ENCODE results near the gene NUDT3. TPM values are rescaled to one million over a fixed set of nuclear protein-coding genes. Genes with fewer than 3 reads are reported as not detected.

Gene NUDT3
- total RNA-seq, 2 experiments from 2014 or later = 8.6 to 13.4 TPM

DNA sequence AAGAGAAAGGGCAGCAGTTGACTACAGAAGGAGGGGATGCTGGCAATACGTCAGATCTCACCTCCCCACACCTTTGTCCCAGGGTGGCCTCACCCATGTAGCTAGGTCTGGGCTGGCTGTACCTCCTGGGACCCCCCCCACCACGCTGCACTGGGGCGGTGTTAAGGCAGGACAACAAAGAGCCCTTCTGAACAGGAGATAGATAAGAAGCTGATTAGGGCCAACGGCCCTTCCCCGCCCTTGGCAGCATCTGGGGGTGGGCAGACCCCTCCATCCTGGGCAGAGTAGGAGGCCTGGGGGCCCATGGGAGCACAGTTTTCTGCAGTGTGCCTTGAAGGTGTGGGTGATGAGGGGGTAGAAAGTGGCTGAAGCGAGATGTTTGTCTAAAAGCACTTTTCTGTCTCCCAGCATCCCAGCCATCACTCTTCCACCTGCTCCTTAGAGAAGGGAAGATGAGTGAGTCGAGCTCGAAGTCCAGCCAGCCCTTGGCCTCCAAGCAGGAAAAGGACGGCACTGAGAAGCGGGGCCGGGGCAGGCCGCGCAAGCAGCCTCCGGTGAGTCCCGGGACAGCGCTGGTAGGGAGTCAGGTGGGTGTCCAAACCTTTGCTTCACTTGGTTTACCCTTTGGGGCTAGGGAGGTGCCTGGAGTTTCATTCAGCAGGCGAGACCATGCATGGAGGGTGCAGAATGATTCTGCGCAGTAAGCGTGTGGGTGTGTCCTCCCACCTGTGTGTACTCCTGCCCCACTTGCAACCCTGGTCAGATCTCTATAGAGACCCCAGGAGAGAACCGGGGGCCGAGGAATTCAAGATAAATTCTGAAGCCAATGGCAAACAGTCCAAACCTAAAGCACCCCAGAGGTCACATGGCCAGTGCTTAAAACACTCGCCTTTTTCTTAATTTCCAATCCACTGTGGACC is 151.9 kb downstream of the NUDT3 start:
- H3K4me1 Mint-ChIP-seq = peaks cover 70% of the 10 kb centered on the region
- ATAC-seq (no peak), DNase-seq (no peak)
- H3K9me3 Mint-ChIP-seq (ENCODE audit: low read depth) = no peaks in the 10 kb centered on the region
- no peak overlapping the region for H3K27ac Mint-ChIP-seq
- no peak overlapping the region for H3K4me3 Mint-ChIP-seq
- CTCF ChIA-PET = interaction anchor here (0.8 kb wide), 1 partner anchor 45 kb away, joined by 3 read pairs; no protein-coding TSS in a partner anchor
- H3K27me3 Mint-ChIP-seq = no peaks in the 10 kb centered on the region
- peaks cover 31% of the 10 kb centered on the region for H3K36me3 Mint-ChIP-seq

DNA sequence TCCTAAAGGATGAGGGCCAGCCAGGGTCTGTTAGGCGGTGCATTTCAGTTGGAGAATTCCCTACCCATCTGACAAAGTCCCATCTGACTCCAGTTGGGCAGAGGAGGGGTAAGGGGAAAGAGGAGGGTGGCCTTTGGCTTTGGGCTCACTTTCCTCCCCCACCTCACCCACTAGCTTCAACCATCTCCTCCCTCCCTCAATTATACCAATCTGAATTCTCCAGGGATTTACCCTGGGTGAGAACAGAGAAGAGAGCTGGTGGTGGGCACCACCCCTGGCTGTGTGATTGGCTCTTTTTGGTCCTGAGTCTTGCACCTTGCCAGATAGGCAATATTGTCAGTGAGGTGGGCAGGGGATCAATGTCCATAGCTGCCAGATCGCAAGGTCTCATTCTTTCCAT is 152.6 kb downstream of the NUDT3 start:
- Mint-ChIP-seq H3K36me3 (peaks cover 28% of the 10 kb centered on the region), H3K4me3 (no peak overlapping the region), H3K9me3 (ENCODE audit: low read depth) (no peaks in the 10 kb centered on the region), H3K4me1 (peaks cover 65% of the 10 kb centered on the region), H3K27me3 (no peaks in the 10 kb centered on the region), H3K27ac (peak overlapping the region; percentile 88)
- CTCF ChIA-PET = interaction anchor here (0.8 kb wide), 1 partner anchor 44 kb away, joined by 3 read pairs; no protein-coding TSS in a partner anchor
- DNase-seq (no peak), ATAC-seq (no peak)

DNA sequence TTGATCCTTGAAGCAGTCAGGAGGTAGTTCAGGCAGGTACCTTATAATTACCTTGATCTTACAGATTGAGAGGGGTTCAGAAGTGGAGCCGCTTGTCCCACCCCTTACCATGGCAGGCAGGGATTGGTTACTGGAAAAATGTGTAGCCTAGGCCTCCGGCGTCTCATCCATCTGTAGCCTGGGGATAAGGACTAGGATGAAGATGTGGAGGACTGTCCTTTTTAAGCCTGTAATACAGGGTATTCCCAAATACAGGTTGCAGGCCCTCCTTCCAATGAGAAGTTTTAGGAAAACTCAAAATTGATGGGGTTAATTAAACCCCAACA is 153.0 kb downstream of the NUDT3 start:
- Mint-ChIP-seq H3K9me3 (ENCODE audit: low read depth) (no peaks in the 10 kb centered on the region), H3K27ac (peak overlapping the region; percentile 88), H3K4me1 (peaks cover 64% of the 10 kb centered on the region), H3K4me3 (no peak overlapping the region), H3K27me3 (no peaks in the 10 kb centered on the region), H3K36me3 (peaks cover 28% of the 10 kb centered on the region)
- ATAC-seq = no peak
- CTCF ChIA-PET = interaction anchor here (0.8 kb wide), 1 partner anchor 44 kb away, joined by 3 read pairs; no protein-coding TSS in a partner anchor
- no peak for DNase-seq

DNA sequence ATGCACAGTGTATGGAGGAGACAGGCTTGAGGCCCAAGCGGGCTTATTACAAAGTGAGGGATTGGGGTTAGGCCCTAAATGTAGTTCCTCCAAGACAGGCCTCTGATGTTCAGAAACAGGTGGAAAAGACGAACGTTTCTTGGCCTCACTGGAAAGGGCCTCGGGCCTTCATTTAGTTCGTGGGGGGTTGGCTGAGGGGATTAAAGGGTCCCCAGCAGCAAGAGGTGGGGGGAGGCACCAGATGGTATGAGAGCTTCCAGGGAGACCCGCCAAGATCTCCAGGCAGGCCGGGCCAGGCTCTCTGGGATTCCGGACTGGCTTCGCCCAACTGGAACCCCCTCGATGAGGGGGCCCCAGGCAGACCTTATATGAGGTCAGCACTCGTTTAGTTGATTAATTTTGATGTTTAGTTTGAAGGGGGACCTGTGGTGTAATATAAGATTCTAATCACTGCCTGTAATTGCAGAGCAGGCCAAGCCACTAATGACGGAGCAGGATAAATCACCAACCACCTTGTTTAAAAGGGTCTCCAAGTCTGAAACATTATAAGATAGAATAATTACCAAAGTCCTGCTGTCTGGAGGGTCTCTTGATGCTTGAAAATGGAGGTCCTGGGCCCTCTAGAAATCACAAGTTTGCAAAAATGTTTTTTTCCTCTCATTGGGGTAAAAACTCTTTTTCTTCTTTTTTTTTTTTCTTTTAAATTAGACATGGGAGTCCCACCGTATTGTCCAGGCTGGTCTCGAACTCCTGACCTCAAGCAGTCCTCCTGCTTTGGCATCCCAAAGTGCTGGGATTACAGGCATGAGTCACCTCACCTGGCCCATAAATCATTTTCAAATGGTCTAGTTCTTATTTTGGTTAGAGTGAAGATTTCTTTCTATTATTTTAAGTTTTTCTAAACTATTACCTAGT is 153.6 kb downstream of the NUDT3 start:
- H3K27me3 Mint-ChIP-seq = no peaks in the 10 kb centered on the region
- DNase-seq = no peak
- peak overlapping the region; percentile 88 for H3K27ac Mint-ChIP-seq
- CTCF ChIA-PET = no interaction called here
- peak overlapping the region; percentile 81 for H3K4me3 Mint-ChIP-seq
- peaks cover 28% of the 10 kb centered on the region for H3K36me3 Mint-ChIP-seq
- H3K9me3 Mint-ChIP-seq (ENCODE audit: low read depth) = no peaks in the 10 kb centered on the region
- peaks cover 60% of the 10 kb centered on the region for H3K4me1 Mint-ChIP-seq
- no peak for ATAC-seq

DNA sequence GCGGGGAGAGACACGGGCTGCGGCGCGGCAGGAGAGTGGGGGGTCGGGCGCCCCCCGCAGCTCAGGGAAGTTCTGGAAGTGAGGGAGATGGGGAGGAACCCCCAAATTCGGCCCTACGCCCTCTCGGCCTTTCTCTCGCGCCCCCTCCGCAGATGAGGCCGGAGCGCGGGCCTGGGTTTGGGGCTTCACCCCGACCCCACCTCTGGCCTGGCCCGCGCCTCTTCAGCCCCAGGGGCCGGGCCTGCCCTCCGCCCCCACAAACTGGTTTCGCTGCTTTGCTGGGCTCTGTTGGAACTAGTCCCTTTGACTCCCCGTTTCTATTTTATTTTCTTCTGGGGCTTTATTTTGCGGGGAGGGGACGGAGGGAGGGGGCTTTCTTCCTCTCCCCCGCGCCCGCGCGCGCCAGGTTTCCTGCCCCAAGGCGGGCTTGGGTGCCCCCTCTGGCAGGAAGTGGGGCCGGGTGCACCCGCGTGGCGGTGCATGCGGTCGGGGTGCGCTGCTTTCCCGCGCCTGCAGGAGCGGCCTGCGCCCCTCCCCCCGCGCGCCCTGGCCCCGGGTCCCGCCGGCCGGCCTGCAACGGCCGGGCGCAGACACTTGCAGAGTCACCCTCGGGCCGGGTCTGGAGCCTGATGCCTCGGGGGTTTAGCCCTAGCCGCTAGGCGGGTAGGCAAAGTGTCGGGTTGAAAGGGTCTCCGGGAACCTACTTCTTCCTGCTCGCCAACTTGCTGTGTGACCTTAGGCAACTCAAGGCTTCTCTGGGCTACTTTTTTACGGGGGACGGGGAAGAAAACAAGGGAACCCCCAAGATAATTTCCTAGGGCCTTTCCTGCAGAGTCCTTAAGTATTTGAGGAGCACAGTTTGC is 154.5 kb downstream of the NUDT3 start:
- DNase-seq (peak; percentile 86), ATAC-seq (peak; percentile 31)
- Mint-ChIP-seq H3K27me3 (no peaks in the 10 kb centered on the region), H3K4me1 (peaks cover 51% of the 10 kb centered on the region), H3K27ac (peak overlapping the region; percentile 91), H3K36me3 (peaks cover 20% of the 10 kb centered on the region), H3K9me3 (ENCODE audit: low read depth) (no peaks in the 10 kb centered on the region), H3K4me3 (peak overlapping the region; percentile 81)
- CTCF ChIA-PET = interaction anchor here (1.4 to 1.5 kb wide), 3 partner anchors 8 to 42 kb away, joined by 6 to 14 read pairs (median 6); no protein-coding TSS in a partner anchor

DNA sequence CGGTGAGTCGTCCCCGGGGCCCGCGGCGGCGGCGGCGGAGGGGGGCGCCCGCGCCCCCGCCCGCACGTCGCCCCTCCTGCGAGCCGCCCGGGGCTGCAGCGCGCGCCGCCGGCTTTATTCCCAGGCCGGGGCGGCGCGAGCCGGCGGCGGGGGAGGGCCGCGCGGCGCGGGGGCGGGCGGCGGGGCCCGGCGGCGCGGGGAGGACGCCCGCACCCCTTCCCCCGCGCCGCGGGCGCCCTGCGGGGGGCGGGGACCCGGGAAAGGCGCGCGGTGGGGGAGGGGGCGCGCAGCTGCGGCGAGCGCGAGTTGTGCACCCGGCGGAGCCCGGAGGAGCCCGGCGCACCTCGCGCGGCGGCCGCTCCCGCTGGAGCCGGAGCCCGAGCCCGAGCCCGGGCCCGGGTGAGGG is 155.2 kb downstream of the NUDT3 start:
- ATAC-seq (peak; percentile 8), DNase-seq (no peak)
- CTCF ChIA-PET = interaction anchor here (1.3 to 1.5 kb wide), 5 partner anchors 9 to 159 kb away, joined by 4 to 14 read pairs (median 6); partner anchors contain the start of gene SMIM29
- Mint-ChIP-seq H3K27me3 (no peaks in the 10 kb centered on the region), H3K4me1 (peaks cover 45% of the 10 kb centered on the region), H3K4me3 (peak overlapping the region; percentile 81), H3K36me3 (peaks cover 14% of the 10 kb centered on the region), H3K27ac (no peak overlapping the region), H3K9me3 (ENCODE audit: low read depth) (no peaks in the 10 kb centered on the region)

DNA sequence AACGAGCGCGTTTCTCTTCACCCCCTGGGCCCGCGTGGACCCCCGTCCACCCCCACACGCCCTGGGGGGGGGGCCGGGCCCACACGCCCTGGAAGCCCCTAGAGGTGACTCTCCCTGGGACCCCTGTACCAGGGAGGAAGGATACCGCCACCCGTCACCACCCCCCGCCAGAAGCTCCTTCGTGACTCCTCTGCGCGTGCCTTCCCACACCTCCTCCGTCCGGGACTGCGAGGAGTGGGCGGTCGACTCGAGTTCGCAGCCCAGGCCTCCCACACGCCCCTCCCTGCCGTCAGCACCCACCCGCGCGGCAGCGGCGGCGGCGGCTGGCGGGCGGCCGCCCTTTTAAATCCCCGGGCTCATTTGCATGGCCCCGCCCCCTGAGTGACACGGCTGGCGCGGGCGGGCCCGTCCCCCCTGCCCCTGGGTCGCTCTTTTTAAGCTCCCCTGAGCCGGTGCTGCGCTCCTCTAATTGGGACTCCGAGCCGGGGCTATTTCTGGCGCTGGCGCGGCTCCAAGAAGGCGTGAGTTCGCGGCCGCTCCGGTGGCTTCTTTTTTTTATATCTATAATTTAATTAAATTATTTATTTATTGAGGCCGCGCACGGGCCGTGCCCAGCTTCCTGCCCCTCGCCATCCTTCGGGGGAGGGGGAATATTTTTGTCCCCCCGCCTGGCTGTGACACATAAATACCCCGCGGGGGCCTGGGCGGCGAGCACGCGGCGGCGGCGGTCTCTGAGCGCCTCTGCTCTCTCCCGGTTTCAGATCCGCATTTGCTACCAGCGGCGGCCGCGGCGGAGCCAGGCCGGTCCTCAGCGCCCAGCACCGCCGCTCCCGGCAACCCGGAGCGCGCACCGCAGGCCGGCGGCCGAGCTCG is 155.8 kb downstream of the NUDT3 start, which contains the start of gene HMGA1:
Gene HMGA1, plus strand, starts transcription at position 431 of the 873 bp plus-strand sequence. CDS start 3,908 bp downstream, outside the sequence.
- CTCF ChIA-PET = interaction anchor here (0.6 to 1.5 kb wide), 6 partner anchors 10 to 159 kb away, joined by 3 to 14 read pairs (median 6); partner anchors contain the start of gene SMIM29
- Mint-ChIP-seq H3K27me3 (no peaks in the 10 kb centered on the region), H3K4me3 (peak within 1 kb of the TSS; percentile 81), H3K36me3 (peaks cover 7% of the 10 kb centered on the region), H3K9me3 (ENCODE audit: low read depth) (no peaks in the 10 kb centered on the region), H3K27ac (peak within 1 kb of the TSS; percentile 86), H3K4me1 (peaks cover 38% of the 10 kb centered on the region)
- peak; percentile 92 for DNase-seq
- peak; percentile 80 for ATAC-seq

DNA sequence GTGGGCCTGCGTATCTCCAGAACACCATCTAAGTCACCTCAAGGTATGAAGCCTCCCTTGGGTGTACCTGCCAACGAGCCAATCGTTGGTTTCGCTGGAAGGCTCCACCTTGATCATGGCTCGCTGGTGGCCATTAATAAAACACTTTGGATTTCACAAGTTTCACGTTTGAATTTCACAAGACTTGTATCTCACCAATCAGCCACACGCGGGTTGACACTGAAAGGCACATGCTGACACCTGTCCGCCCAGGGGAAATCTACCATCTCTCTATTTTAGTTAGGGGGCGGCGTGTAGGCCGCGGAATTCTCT is 156.4 kb downstream of the NUDT3 start:
- Mint-ChIP-seq H3K9me3 (ENCODE audit: low read depth) (no peaks in the 10 kb centered on the region), H3K27ac (peak overlapping the region; percentile 86), H3K4me3 (peak overlapping the region; percentile 77), H3K36me3 (peaks cover 2% of the 10 kb centered on the region), H3K4me1 (peaks cover 33% of the 10 kb centered on the region), H3K27me3 (no peaks in the 10 kb centered on the region)
- peak; percentile 28 for ATAC-seq
- CTCF ChIA-PET = interaction anchor here (1.3 to 1.5 kb wide), 5 partner anchors 10 to 160 kb away, joined by 4 to 14 read pairs (median 6); partner anchors contain the start of gene SMIM29
- DNase-seq = peak; percentile 68

DNA sequence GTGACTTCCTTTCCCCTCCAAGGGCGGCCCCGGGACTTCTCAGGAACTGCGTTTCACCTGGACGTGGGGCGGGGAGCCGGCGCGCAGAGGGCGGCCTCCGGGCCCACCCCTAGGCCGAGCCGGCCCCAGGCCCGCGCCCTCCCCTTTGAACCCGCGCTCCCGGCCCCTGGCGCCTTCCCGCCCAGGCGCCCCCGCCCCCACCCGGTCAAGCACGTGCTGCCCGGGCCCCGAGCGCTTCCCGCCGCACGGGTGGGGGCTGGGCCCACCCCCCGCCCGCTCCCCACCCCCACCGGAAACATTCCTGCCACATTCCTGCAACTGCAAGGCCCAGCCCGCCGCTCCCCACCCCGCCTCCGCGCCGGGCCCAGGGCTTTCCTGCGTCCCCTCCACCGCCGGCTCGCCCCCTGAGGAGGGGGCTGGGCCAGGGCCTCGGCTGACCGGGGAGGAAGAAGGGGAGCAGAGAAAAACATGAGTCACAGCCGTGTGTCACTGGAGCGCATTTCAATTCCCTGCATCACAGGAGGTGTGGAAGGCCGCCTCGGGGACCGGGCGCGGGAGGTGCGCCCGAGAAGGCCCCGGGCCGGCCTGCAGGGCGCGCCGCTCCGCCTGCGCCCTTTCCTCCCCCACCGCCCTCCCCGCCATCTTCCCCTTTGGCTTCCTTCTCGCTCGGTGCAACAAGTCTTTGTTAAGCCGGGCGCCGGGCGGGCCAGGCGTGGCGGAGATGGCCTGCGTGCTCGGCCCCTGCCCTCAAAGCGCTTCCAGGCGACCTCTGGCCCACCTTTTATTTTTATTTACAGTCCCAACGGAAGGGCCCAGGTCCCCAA is 156.9 kb downstream of the NUDT3 start:
- no peaks in the 10 kb centered on the region for H3K36me3 Mint-ChIP-seq
- CTCF ChIA-PET = interaction anchor here (1.3 to 1.4 kb wide), 2 partner anchors 14 to 161 kb away, joined by 4 to 9 read pairs; partner anchors contain the start of gene SMIM29

DNA sequence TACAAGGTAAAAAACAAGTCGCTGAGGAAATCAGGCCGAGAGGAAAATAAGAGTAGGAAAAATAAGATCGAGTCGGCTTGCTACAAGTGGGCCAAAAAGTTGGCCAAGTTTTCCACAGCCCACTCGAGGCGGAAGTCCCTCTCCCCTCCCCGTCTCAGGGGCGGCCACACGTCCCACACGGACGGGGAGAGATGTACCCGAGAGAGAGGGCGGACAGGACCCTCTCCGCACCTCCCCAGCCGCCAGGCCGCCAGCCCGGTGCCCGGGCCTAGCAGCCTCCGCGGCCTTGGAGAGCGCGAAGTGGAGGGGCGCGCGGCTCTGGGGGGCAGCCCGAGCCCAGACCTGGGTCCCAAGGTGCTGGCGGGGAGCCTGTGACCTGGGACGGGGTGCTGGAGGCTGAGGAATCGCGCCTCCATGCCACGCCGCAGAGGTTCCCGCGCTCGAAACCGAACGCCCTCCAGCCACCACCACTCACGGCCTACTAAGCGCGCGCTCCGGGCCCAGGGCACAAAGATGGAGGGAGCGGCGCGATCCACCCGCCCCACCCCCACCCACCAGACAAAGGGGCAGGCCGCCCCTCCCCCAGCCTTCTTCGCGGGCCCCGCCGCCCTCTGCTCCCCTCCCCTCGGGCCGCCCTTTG is 157.7 kb downstream of the NUDT3 start:
- Mint-ChIP-seq H3K36me3 (no peaks in the 10 kb centered on the region), H3K27ac (peak overlapping the region; percentile 65), H3K9me3 (ENCODE audit: low read depth) (no peaks in the 10 kb centered on the region), H3K27me3 (no peaks in the 10 kb centered on the region), H3K4me1 (peaks cover 22% of the 10 kb centered on the region), H3K4me3 (peak overlapping the region; percentile 6)
- CTCF ChIA-PET = no interaction called here
- ATAC-seq (no peak), DNase-seq (no peak)

More for the DNA sequence above, 156.9 kb downstream of the NUDT3 start:
- Mint-ChIP-seq H3K27ac (peak overlapping the region; percentile 86), H3K27me3 (no peaks in the 10 kb centered on the region), H3K4me1 (peaks cover 28% of the 10 kb centered on the region), H3K9me3 (ENCODE audit: low read depth) (no peaks in the 10 kb centered on the region), H3K4me3 (peak overlapping the region; percentile 77)
- DNase-seq (peak; percentile 71), ATAC-seq (peak; percentile 43)

DNA sequence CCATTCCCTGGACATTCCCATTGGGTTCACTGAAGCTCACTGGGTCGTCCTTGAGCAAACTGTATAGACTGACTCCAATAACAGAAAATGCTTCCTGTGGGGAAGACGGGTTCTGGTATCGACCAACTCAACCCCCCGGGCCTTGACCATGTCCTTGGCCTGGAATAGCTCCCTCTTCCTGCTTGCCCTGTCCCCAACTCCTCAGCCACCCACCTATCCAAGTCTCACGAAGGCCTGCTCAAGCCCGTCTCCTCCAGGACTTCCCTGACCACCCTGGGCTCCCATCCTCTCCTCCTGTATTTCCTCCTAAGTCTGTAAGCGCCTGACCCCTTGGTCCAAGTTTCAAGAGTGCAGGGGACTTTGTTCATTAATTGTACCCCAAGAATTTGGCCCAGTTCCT is 158.6 kb downstream of the NUDT3 start:
- ATAC-seq = no peak
- CTCF ChIA-PET = no interaction called here
- Mint-ChIP-seq H3K4me3 (no peak overlapping the region), H3K27ac (no peak overlapping the region), H3K27me3 (no peaks in the 10 kb centered on the region), H3K9me3 (ENCODE audit: low read depth) (no peaks in the 10 kb centered on the region), H3K36me3 (no peaks in the 10 kb centered on the region), H3K4me1 (peaks cover 21% of the 10 kb centered on the region)
- DNase-seq = no peak
